ENCODE data around the gene CDH13. TPM values are rescaled to one million over a fixed set of nuclear protein-coding genes. Genes with fewer than 3 reads are reported as not detected.

Gene CDH13
- total and polyA plus RNA-seq, 9 of the 15 experiments (the other 6 are each of a cell fraction or from before 2014, with no cell fraction given), result 0.03 TPM; not detected in 8

DNA sequence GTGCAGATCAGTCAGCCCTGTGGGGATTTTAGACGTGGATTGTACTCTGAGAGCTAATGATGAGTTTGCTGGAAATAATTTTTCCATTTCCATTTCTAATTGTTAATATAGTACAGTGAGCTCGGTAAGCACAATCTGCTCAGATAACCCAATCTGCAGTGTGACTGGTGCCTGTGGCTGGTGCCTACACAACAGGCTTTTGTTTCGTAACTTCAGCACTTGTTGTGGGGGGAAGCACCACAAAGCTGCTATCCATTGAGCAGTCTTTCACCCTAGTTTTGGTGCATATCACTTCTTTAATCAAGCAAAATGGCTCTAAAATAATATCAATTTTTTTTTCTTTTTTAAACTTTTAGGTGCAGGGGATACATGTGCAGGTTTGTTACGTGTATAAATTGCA, 646.1 kb downstream of the CDH13 start (continued):
- TF ChIP-seq, protein P1, sequence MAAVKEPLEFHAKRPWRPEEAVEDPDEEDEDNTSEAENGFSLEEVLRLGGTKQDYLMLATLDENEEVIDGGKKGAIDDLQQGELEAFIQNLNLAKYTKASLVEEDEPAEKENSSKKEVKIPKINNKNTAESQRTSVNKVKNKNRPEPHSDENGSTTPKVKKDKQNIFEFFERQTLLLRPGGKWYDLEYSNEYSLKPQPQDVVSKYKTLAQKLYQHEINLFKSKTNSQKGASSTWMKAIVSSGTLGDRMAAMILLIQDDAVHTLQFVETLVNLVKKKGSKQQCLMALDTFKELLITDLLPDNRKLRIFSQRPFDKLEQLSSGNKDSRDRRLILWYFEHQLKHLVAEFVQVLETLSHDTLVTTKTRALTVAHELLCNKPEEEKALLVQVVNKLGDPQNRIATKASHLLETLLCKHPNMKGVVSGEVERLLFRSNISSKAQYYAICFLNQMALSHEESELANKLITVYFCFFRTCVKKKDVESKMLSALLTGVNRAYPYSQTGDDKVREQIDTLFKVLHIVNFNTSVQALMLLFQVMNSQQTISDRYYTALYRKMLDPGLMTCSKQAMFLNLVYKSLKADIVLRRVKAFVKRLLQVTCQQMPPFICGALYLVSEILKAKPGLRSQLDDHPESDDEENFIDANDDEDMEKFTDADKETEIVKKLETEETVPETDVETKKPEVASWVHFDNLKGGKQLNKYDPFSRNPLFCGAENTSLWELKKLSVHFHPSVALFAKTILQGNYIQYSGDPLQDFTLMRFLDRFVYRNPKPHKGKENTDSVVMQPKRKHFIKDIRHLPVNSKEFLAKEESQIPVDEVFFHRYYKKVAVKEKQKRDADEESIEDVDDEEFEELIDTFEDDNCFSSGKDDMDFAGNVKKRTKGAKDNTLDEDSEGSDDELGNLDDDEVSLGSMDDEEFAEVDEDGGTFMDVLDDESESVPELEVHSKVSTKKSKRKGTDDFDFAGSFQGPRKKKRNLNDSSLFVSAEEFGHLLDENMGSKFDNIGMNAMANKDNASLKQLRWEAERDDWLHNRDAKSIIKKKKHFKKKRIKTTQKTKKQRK (IDR thresholded peaks at IDR 0.05; ENCODE audit: borderline replicate concordance, low read depth, low read length), result no peak
- TF ChIP-seq ZNF384 (IDR thresholded peaks at IDR 0.05; ENCODE audit: low read depth, low read length) (no peak), ZNF212 (CRISPR knock-in tag; IDR thresholded peaks at IDR 0.05) (no peak)

DNA sequence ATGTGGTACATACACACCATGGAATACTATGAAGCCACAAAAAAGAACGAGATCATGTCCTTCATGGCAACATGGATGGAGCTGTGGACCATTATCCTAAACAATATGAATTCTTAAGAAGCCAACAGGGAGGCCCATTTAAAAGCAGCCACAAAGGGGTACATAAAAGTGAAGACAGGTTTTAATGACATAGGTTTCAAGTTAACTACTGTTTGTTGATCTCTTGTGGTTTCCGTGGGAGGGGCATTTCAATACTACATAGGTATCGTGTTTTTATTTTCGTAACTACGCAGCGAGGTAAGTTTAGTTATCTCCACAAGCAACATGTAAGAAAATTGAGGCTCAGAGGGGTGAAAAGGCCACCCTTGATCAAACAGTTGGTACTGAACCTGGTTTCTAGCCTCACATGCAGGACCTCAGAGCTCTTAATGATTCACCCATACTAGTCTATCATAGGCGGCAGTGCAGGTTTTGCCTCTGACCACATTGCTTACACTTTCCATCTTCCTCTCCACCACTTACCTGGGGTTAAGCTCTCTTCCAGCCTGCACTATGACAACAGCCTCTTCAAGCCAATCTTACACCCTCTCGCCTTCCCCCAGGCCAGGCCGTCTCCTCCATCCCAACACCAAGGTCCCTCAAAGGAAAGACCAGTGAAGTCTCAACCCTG, 646.9 kb downstream of the CDH13 start:
- FAIRE-seq (no peak), ATAC-seq (no peak), DNase-seq (ENCODE audit: extremely low read depth in 1 of 4, low spot score in 3 of 4) (no peak)
- Histone ChIP-seq H3K4me3 (no peak overlapping the region), H3K79me2 (ENCODE audit: control insufficient read depth, insufficient read depth, low read length) (no peaks in the 10 kb centered on the region), H3K9ac (ENCODE audit: insufficient read depth in 1 of 2, low read depth in 2 of 2, low read length in 2 of 2) (no peak overlapping the region), H3K4me2 (ENCODE audit: insufficient read depth, low read length) (no peak overlapping the region), H2AFZ (ENCODE audit: low read depth, low read length) (no peak overlapping the region), H3K27me3 (ENCODE audit: control insufficient read depth in 2 of 2, insufficient read depth in 2 of 2, low read length in 2 of 2) (no peaks in the 10 kb centered on the region), H3K9me1 (ENCODE audit: control insufficient read depth, insufficient read depth, low read length) (no peaks in the 10 kb centered on the region), H3K4me1 (replicated peaks in 1 of 2; ENCODE audit: control insufficient read depth in 2 of 2, insufficient read depth in 2 of 2, low read length in 2 of 2) (no peaks in the 10 kb centered on the region), H4K20me1 (replicated peaks; ENCODE audit: control insufficient read depth, insufficient read depth, low read length) (no peaks in the 10 kb centered on the region), H3K27ac (ENCODE audit: extremely low read depth, low read depth, low read length) (no peak overlapping the region), H3K9me3 (replicated peaks; ENCODE audit: control insufficient read depth, insufficient read depth, low read depth, low read length) (no peaks in the 10 kb centered on the region), H3K36me3 (ENCODE audit: control insufficient read depth, insufficient read depth, low read length) (no peaks in the 10 kb centered on the region)
- under 1% methylated on average over 9 of the region's 9 CpGs for WGBS (ENCODE audit: insufficient coverage, low coverage, missing lambda C conversion rate)
- BruUV-seq (replicated peaks), result no TSS peak
- ChIA-PET CTCF (ENCODE audit: low intra/inter-chr PET ratio) (no interaction called here), POLR2A (no interaction called here)
- intact Hi-C loops (cut with micrococcal nuclease), result no loop called here
- in situ Hi-C loops (cut with MboI), result no loop called here
- TF ChIP-seq ZNF696 (CRISPR knock-in tag; conservative IDR thresholded peaks at IDR 0.05) (no peak), ZNF644 (tag; IDR thresholded peaks at IDR 0.05; ENCODE audit: low read depth) (no peak), POLR3A (IDR thresholded peaks at IDR 0.05; ENCODE audit: borderline replicate concordance, extremely low read depth, insufficient read depth, insufficient read length) (no peak), MTA1 (IDR thresholded peaks at IDR 0.05; ENCODE audit: borderline replicate concordance) (no peak), ZNF316 (IDR thresholded peaks at IDR 0.05) (no peak), DACH1 (IDR thresholded peaks at IDR 0.05; ENCODE audit: partially characterized antibody) (no peak), FOXK1 (CRISPR knock-in tag; IDR thresholded peaks at IDR 0.05; ENCODE audit: borderline replicate concordance) (no peak), TAF9B (IDR thresholded peaks at IDR 0.05; ENCODE audit: partially characterized antibody) (no peak), ZNF444 (CRISPR knock-in tag; IDR thresholded peaks at IDR 0.05) (no peak), SIX5 (IDR thresholded peaks at IDR 0.05; ENCODE audit: borderline replicate concordance in 1 of 2, insufficient read depth in 1 of 2, low read depth in 1 of 2, low read length in 2 of 2) (no peak), ERF (CRISPR knock-in tag; IDR thresholded peaks at IDR 0.05) (no peak), MECOM (CRISPR knock-in tag; IDR thresholded peaks at IDR 0.05) (no peak)
- TF ChIP-seq, protein P2, sequence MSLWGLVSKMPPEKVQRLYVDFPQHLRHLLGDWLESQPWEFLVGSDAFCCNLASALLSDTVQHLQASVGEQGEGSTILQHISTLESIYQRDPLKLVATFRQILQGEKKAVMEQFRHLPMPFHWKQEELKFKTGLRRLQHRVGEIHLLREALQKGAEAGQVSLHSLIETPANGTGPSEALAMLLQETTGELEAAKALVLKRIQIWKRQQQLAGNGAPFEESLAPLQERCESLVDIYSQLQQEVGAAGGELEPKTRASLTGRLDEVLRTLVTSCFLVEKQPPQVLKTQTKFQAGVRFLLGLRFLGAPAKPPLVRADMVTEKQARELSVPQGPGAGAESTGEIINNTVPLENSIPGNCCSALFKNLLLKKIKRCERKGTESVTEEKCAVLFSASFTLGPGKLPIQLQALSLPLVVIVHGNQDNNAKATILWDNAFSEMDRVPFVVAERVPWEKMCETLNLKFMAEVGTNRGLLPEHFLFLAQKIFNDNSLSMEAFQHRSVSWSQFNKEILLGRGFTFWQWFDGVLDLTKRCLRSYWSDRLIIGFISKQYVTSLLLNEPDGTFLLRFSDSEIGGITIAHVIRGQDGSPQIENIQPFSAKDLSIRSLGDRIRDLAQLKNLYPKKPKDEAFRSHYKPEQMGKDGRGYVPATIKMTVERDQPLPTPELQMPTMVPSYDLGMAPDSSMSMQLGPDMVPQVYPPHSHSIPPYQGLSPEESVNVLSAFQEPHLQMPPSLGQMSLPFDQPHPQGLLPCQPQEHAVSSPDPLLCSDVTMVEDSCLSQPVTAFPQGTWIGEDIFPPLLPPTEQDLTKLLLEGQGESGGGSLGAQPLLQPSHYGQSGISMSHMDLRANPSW (CRISPR knock-in tag; IDR thresholded peaks at IDR 0.05), result no peak

Data from K562 (cell line).